GM12873 (cell line): Measurements from ENCODE around the gene SYT5.

ENCODE experiments used
- TF ChIP-seq, protein P1 (sequence below): IDR thresholded peaks from 2 replicates; pipeline ENCODE4 v1.5.1; 2012; ENCODE audit warnings: low read depth, mild to moderate bottlenecking, moderate library complexity, low read length, control low read depth; ENCODE audit not compliant: insufficient read depth; ENCODE audit errors: missing control alignments

The SYT5 gene

DNA sequence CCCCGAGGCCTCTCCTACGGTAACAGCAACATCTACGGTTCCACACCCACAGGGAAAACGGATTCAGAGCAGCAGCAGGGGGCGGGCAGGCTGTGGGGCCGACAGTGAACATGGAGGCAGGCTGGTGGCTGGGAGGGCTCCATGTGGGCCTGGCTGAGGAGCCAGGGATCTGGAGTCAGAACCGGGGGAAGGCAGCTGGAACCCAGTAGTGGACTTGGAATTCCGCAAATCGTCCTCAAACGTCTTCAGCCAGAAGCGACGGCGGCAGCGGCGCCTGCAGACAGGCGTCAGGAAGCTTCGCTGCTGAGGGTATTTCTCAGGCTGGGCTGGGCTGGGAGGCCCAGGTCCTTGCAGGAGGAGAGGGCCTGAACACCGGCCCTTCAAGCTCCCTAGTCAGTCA is 46.7 kb upstream of the SYT5 start:
- TF ChIP-seq, protein P1, sequence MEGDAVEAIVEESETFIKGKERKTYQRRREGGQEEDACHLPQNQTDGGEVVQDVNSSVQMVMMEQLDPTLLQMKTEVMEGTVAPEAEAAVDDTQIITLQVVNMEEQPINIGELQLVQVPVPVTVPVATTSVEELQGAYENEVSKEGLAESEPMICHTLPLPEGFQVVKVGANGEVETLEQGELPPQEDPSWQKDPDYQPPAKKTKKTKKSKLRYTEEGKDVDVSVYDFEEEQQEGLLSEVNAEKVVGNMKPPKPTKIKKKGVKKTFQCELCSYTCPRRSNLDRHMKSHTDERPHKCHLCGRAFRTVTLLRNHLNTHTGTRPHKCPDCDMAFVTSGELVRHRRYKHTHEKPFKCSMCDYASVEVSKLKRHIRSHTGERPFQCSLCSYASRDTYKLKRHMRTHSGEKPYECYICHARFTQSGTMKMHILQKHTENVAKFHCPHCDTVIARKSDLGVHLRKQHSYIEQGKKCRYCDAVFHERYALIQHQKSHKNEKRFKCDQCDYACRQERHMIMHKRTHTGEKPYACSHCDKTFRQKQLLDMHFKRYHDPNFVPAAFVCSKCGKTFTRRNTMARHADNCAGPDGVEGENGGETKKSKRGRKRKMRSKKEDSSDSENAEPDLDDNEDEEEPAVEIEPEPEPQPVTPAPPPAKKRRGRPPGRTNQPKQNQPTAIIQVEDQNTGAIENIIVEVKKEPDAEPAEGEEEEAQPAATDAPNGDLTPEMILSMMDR = no peak

DNA sequence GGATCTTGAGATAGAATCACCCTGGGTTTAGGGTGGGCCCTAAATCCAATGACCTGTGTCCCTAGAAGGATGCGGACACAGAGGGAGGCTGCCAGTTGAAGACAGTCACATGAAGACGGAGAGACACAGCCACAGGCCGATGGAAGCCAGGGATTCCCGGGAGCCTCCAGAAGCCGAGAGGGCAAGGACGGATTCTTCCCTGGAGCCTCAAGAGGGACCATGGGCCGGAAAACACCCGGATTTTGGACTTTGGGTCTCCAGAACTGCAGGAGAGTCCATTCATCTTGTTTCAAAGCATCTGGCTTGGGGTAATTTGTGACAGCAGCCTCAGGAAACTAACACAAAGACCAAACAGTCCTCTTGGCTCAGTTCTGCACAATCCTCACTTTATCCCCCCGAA is 46.2 kb upstream of the SYT5 start:
- TF ChIP-seq, protein P1 = no peak

DNA sequence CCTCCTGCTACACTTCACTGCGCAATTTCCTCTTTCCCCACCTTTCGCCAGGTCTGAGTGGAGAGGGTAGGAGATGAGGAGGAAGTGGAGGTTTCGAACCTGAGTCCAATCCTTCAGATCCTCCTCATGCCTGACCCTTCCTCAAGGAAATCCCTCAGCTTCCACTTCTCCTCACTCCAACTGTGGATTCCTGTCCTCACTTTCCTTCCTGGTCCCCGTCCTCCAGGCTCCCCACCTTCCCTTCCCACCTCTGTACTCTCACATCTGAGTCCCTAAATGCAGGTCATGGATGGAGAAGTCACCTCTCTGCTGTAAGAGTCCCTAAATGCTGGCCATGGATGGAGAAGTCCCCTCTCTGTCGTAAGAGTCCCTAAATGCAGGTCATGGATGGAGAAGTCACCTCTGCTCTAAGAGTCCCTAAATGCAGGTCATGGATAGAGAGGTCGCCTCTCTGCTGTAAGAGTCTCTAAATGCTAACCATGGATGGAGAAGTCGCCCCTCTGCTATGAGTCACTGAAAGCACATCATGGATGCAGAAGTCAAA is 45.4 kb upstream of the SYT5 start:
- TF ChIP-seq, protein P1 = no peak

DNA sequence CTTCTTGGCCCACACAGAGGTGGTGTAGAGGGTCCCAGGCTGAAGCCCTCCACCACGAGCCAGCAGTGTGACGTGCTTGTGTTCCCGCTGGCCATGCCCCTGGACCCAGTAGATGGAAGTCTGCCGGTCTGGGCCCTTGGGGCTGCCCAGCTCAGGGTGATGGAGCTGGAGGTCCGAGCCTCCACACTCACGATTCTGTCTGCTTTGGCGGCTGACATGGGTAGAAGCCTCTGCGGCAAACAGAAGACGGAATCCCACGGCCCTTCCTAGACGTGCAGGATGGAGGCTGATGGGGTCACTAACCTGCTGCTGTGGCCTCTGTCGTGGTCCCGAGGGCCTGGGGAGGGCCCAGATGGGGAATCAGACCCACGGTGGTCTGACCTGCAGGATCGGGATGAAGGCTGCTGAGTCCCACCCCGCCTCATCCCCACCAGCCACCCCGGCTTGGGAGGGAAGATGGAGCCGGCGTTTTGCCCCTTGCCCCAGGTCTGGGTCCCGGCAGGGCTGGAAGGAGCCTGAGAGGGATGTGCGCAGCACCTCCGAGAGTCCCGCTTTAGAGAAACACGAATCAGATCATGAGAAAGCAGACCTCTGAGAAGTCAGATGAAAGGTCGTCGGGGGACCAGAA is 44.1 kb upstream of the SYT5 start:
- TF ChIP-seq, protein P1 = no peak

DNA sequence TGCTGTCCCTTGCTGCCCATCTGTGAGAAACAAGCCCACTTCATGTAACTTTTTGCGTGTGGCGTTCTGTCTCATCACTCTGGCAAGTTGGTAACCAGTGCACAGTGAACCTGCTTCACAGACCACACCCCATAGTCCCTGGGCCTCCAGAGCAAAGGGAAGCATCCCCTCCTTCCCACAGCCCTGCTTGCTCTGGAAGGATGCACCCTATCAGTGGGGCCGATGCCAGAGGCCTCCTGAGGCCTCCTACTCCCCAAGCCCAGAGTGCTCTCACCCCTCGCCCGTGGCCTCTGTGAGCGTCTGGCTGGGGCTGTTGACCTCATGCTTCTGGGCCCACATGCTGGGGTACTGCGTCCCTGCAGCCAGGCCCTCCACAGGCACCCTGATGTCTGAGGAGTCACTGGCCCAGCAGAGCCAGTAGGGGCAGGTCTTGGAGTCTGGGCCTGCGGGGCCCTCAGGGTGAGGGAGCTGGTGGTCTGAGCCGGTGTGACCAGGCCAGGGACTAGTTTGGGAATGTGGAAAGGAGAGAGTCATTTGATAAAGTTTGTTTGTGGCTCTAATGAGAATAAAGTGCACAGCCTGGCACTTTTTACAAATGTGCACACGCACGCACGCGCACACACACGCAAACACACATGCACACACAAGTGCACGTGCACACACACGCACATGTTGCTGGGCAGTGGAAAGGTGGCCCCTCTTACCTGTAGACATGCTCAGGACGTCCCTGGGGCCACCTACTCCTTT is 43.4 kb upstream of the SYT5 start:
- TF ChIP-seq, protein P1 = no peak

DNA sequence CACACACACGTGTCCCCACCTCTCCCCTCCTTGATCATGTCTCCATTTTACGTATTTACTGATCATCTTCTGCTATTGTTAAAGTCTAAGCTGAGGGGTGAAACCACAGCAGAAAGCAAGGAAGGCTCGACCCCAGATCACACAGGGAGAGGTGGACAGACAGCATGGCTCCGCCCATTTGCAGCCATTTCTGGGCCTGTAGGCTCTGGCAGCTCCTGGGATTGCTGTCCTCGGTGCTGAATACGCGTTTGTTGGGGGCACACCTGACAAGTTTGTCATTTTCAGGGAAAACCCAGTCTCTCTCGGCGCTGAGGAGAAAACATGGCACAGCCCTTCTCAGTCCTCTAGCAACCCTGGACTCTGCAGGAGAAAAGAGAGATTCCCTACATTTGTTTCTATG is 40.4 kb upstream of the SYT5 start:
- TF ChIP-seq, protein P1 = no peak

DNA sequence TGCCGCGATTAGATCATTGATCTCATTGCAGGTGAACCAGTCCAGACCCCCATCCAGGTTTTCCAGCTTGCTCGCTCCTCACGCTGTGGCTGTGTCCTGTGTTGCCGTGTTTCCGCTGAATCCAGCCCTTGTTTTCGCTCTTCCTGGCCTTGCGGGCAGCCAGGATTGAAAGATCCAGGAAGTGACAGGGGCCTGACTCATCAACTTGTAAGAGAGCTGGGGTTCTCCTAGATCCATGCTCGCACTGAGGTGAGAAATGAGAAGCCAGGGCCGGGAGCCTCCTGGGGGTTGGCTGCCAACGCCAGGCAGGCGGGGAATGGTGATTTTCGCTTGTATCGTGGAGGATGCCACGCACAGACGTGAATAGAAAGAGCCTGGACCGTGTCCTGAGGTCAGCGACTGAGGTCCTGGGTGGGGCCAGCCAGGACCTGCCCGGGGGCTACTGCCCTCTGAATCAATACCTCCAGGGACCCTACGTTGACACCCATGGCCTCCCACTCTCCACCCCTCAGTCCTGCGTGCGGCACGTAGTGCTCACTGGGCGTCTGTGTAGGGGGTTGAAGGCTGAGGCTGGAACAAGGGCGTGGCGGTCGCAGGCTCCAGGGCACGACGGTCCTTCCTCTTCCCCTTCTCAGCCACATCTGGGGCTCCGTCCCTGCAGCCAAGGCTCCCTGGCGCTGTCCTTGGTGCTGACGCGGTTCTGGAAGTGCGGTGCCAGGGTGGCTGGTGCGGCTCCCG is 36.5 kb upstream of the SYT5 start:
- TF ChIP-seq, protein P1 = no peak
